ENCODE measurements around the gene PDZRN3. TPM values are rescaled to one million over a fixed set of nuclear protein-coding genes. Genes with fewer than 3 reads are reported as not detected.

Gene PDZRN3
- total RNA-seq, 1 experiment from 2014 or later, result 12.5 TPM

GRCh38 chr3:73480187-73480672 is 144.5 kb downstream of the PDZRN3 start:
- Histone ChIP-seq H3K9me3 (peaks cover 6% of the 10 kb centered on the region), H3K36me3 (ENCODE audit: control insufficient read depth, insufficient read depth, low read length) (no peaks in the 10 kb centered on the region), H3K4me3 (ENCODE audit: low read depth, low read length) (no peak overlapping the region), H3K27me3 (replicated peaks; ENCODE audit: control insufficient read depth, insufficient read depth, low read length) (no peaks in the 10 kb centered on the region), H3K4me1 (no peaks in the 10 kb centered on the region)
- Mint-ChIP-seq H3K27me3 (ENCODE audit: insufficient read depth, unreplicated experiment) (no peaks in the 10 kb centered on the region), H3K27ac (ENCODE audit: unreplicated experiment) (no peak overlapping the region), H3K4me1 (ENCODE audit: low read depth, unreplicated experiment) (no peaks in the 10 kb centered on the region), H3K4me3 (ENCODE audit: unreplicated experiment) (no peak overlapping the region), H3K36me3 (ENCODE audit: insufficient read depth, unreplicated experiment) (no peaks in the 10 kb centered on the region), H3K9me3 (ENCODE audit: unreplicated experiment) (no peaks in the 10 kb centered on the region)
- TF ChIP-seq, protein P1, sequence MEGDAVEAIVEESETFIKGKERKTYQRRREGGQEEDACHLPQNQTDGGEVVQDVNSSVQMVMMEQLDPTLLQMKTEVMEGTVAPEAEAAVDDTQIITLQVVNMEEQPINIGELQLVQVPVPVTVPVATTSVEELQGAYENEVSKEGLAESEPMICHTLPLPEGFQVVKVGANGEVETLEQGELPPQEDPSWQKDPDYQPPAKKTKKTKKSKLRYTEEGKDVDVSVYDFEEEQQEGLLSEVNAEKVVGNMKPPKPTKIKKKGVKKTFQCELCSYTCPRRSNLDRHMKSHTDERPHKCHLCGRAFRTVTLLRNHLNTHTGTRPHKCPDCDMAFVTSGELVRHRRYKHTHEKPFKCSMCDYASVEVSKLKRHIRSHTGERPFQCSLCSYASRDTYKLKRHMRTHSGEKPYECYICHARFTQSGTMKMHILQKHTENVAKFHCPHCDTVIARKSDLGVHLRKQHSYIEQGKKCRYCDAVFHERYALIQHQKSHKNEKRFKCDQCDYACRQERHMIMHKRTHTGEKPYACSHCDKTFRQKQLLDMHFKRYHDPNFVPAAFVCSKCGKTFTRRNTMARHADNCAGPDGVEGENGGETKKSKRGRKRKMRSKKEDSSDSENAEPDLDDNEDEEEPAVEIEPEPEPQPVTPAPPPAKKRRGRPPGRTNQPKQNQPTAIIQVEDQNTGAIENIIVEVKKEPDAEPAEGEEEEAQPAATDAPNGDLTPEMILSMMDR (IDR thresholded peaks at IDR 0.05; ENCODE audit: insufficient read depth in 1 of 2, low read depth in 1 of 2, low read length in 1 of 2, severe bottlenecking in 1 of 2, unreplicated experiment in 1 of 2), result no peak
- intact Hi-C loops (cut with micrococcal nuclease; ENCODE audit: unreplicated experiment), result no loop called here
- POLR2A ChIA-PET, result no interaction called here
- CTCF ChIA-PET, result no interaction called here
- BruUV-seq (replicated peaks), result no TSS peak
- DNase-seq, result no peak

DNA sequence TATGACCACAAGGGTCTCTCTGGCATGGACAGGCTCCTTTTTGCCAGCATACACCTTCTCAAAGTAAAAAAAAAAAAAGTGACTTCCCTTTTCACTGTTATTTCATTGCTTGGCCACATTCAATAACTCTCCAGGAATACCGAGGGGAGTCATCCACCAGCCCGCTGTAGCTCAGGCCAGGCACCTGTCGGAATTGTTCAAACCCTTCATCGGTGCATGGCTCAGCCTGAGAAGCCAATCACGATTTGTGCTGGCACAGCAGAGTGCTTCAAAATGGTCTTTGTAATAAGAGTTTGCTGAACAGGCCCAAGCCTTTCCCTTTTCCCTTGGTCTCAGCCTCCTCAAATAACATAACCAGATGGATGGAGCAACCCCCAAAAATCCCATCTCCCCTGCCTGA is 145.4 kb downstream of the PDZRN3 start:
- H3K9me3 ChIP-seq, result peaks cover 6% of the 10 kb centered on the region
- no peaks in the 10 kb centered on the region for H3K36me3 ChIP-seq (ENCODE audit: control insufficient read depth, insufficient read depth, low read length)
- H3K4me1 ChIP-seq, result peaks cover 2% of the 10 kb centered on the region; the same call in 1 of the 2 replicates
- Mint-ChIP-seq H3K27ac (ENCODE audit: unreplicated experiment) (no peak overlapping the region), H3K36me3 (ENCODE audit: insufficient read depth, unreplicated experiment) (no peaks in the 10 kb centered on the region), H3K4me3 (ENCODE audit: unreplicated experiment) (no peak overlapping the region), H3K27me3 (ENCODE audit: insufficient read depth, unreplicated experiment) (no peaks in the 10 kb centered on the region), H3K9me3 (ENCODE audit: unreplicated experiment) (no peaks in the 10 kb centered on the region), H3K4me1 (ENCODE audit: low read depth, unreplicated experiment) (peaks cover 5% of the 10 kb centered on the region)
- DNase-seq, result no peak
- no peaks in the 10 kb centered on the region for H3K27me3 ChIP-seq (replicated peaks; ENCODE audit: control insufficient read depth, insufficient read depth, low read length)
- no peak overlapping the region for H3K4me3 ChIP-seq (ENCODE audit: low read depth, low read length)
- TF ChIP-seq, protein P1 (IDR thresholded peaks at IDR 0.05; ENCODE audit: insufficient read depth in 1 of 2, low read depth in 1 of 2, low read length in 1 of 2, severe bottlenecking in 1 of 2, unreplicated experiment in 1 of 2), result no peak
- BruUV-seq (replicated peaks), result no TSS peak
- intact Hi-C loops (cut with micrococcal nuclease; ENCODE audit: unreplicated experiment), result no loop called here
- ChIA-PET CTCF (no interaction called here), POLR2A (no interaction called here)

DNA sequence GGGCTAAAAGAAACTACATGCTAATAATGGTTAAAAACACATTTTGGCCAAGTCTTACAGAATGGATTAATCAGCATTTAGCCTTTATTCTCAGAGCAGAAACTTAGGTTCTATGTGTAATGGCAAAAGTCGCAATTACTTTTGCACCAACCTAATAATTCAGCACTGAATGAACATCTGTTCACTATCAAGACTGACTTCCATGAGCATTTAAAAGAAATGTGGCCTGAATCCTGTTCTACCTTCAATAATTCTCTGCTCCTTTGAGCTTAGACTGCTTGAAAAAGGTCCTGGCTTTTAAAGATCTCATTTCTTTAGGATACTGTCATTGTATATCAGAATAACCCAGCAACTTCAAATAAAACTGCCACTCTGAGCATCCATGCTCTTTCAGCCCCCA is 145.9 kb downstream of the PDZRN3 start:
- Histone ChIP-seq H3K27me3 (replicated peaks; ENCODE audit: control insufficient read depth, insufficient read depth, low read length) (no peaks in the 10 kb centered on the region), H3K9me3 (peaks cover 6% of the 10 kb centered on the region), H3K4me1 (peaks cover 7% of the 10 kb centered on the region; the same call in 1 of the 2 replicates), H3K36me3 (ENCODE audit: control insufficient read depth, insufficient read depth, low read length) (no peaks in the 10 kb centered on the region), H3K4me3 (ENCODE audit: low read depth, low read length) (no peak overlapping the region)
- no peak overlapping the region for H3K27ac Mint-ChIP-seq (ENCODE audit: unreplicated experiment)
- intact Hi-C loops (cut with micrococcal nuclease; ENCODE audit: unreplicated experiment), result no loop called here
- no peaks in the 10 kb centered on the region for H3K9me3 Mint-ChIP-seq (ENCODE audit: unreplicated experiment)
- no TSS peak for BruUV-seq (replicated peaks)
- DNase-seq, result no peak
- no peaks in the 10 kb centered on the region for H3K36me3 Mint-ChIP-seq (ENCODE audit: insufficient read depth, unreplicated experiment)
- H3K4me3 Mint-ChIP-seq (ENCODE audit: unreplicated experiment), result no peak overlapping the region
- ChIA-PET POLR2A (no interaction called here), CTCF (no interaction called here)
- H3K27me3 Mint-ChIP-seq (ENCODE audit: insufficient read depth, unreplicated experiment), result no peaks in the 10 kb centered on the region
- TF ChIP-seq, protein P1 (IDR thresholded peaks at IDR 0.05; ENCODE audit: insufficient read depth in 1 of 2, low read depth in 1 of 2, low read length in 1 of 2, severe bottlenecking in 1 of 2, unreplicated experiment in 1 of 2), result no peak
- peaks cover 9% of the 10 kb centered on the region for H3K4me1 Mint-ChIP-seq (ENCODE audit: low read depth, unreplicated experiment)
